PC-9 (cell line): ENCODE data around the gene PRR5.

Experiments
- EZH2 ChIP-seq: fragments of 200-600 bp; sonication (generic); IDR thresholded peaks from 2 replicates; pipeline ENCODE4 v1.8.0; 2017; ENCODE audit warnings: antibody characterized with exemption, low read depth
- TF ChIP-seq, protein P1 (sequence below): fragments of 200-600 bp; sonication (generic); conservative IDR thresholded peaks from 2 replicates; pipeline ENCODE4 v1.6.1; 2017; ENCODE audit warnings: mixed run types, antibody characterized with exemption, mild to moderate bottlenecking, moderate library complexity

DNA sequence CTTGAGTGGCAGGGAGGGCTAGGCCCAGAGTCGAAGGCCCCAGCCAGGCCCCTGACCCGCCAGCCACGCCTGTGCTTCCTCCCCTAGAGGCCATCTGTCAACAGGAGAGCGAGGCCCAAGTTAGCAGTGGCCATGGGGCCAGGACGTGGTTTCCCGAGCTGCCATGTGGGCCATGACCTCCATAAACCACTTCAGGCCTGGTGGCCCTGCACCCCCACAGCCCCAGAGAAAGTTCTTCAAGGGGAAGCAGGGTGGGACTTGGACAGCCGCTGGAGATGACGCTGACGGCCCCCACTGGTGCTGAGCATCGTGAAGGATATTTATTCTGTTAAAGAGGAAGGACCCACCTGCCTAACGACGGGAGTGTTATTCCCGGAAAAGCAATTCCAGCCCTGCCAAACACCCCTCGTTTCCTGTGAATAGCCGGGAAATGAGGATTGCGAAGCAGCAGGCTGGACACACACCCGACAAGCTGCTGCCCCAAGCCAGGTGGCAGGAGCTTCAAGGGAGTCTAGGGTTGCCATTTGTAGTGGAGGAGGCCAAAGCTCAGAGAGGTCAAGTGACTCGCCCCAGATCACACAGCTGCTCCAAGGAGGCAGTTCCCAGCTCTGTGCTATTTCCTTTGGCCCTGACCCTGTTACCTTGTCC lies 12.8 kb downstream of the PRR5 start:
- TF ChIP-seq, protein P1, sequence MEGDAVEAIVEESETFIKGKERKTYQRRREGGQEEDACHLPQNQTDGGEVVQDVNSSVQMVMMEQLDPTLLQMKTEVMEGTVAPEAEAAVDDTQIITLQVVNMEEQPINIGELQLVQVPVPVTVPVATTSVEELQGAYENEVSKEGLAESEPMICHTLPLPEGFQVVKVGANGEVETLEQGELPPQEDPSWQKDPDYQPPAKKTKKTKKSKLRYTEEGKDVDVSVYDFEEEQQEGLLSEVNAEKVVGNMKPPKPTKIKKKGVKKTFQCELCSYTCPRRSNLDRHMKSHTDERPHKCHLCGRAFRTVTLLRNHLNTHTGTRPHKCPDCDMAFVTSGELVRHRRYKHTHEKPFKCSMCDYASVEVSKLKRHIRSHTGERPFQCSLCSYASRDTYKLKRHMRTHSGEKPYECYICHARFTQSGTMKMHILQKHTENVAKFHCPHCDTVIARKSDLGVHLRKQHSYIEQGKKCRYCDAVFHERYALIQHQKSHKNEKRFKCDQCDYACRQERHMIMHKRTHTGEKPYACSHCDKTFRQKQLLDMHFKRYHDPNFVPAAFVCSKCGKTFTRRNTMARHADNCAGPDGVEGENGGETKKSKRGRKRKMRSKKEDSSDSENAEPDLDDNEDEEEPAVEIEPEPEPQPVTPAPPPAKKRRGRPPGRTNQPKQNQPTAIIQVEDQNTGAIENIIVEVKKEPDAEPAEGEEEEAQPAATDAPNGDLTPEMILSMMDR, result no peak
- TF ChIP-seq EZH2, result no peak
